Upper lobe of left lung (tissue), 6 donors: ENCODE measurements around the gene SCN1B. TPM values are rescaled to one million over a fixed set of nuclear protein-coding genes. Genes with fewer than 3 reads are reported as not detected.

Source experiments
- ATAC-seq, 2 donors: fragments of 200-7000 bp; cut with Tn5 transposase; one replicate each; pipeline ENCODE4 v1.9.1; 2022; ENCODE audit warnings: mild to moderate bottlenecking in 2 of 2, moderate library complexity in 2 of 2; ENCODE audit not compliant: low FRiP score in 2 of 2
- DNase-seq, 2 donors: peaks; one replicate each; pipeline ENCODE4 v3.0.0-alpha.2; 2019 to 2020
- H3K27ac ChIP-seq, 4 donors: fragments of 200-600 bp; sonication (generic); one replicate each; pipeline ENCODE4 v1.5.1; 2016 to 2019
- H3K27me3 ChIP-seq, 4 donors: fragments of 200-600 bp; sonication (generic); one replicate each; pipeline ENCODE4 v1.5.1; 2017 to 2019
- H3K36me3 ChIP-seq, 4 donors: fragments of 200-600 bp; sonication (generic); one replicate each; pipeline ENCODE4 v1.5.1; 2016 to 2019
- H3K4me1 ChIP-seq, 4 donors: fragments of 200-600 bp; sonication (generic); one replicate each; pipeline ENCODE4 v1.5.1; 2018 to 2019
- H3K4me3 ChIP-seq, 4 donors: fragments of 200-600 bp; sonication (generic); one replicate each; pipeline ENCODE4 v1.5.1; 2017 to 2019; ENCODE audit warnings: mild to moderate bottlenecking in 2 of 4, moderate library complexity in 1 of 4
- H3K9me3 ChIP-seq, 4 donors: fragments of 200-600 bp; sonication (generic); one replicate each; pipeline ENCODE4 v1.5.1; 2018 to 2019
- EP300 ChIP-seq, 4 donors: sonication (generic); formaldehyde crosslinking; IDR thresholded peaks; one replicate each; pipeline ENCODE4 v1.5.1; 2017; ENCODE audit warnings: antibody characterized with exemption in 4 of 4, control low read depth in 2 of 4
- POLR2A ChIP-seq, 4 donors: fragments of 450-650 bp; IDR thresholded peaks; one replicate each; pipeline ENCODE4 v1.5.1; 2016 to 2017; ENCODE audit warnings: antibody characterized with exemption in 4 of 4, mild to moderate bottlenecking in 2 of 4
- POLR2AphosphoS5 ChIP-seq, 2 donors: sonication (generic); formaldehyde crosslinking; IDR thresholded peaks; one replicate each; pipeline ENCODE4 v1.5.1; 2017; ENCODE audit warnings: antibody characterized with exemption in 2 of 2
- WGBS, 2 donors: methylation state at CpG; one replicate each; pipeline ENCODE4 v1.1.5; 2017 to 2018; 5-methylcytosine and 5-hydroxymethylcytosine counted together
- total RNA-seq, 6 donors: library from RNA; depleted of rRNA in 4 of 6; stranded (reverse); fragments of >200 nt in 4 of 6; gene quantifications; one replicate each; pipeline versions ENCODE4 v1.1.0 to v1.2.1, GENCODE V29; 2016 to 2021
- TF ChIP-seq, protein P1 (sequence below), 6 experiments: fragments of 450-650 bp in 4 of 6; fragments of 200-600 bp in 2 of 6; sonication (generic) in 2 of 6; IDR thresholded peaks; one replicate each; pipeline ENCODE4 v1.5.1; 2016 to 2019; ENCODE audit warnings: antibody characterized with exemption in 6 of 6
- donor health status: DM: no; HTN: no; CAD: no; lungs with moderate emphysema.
- donor health status: DM: no; HTN: yes; CAD: no; lungs with severe emphysema.

SCN1B gene
- total RNA-seq, 6 donors from 2014 or later, result 2.9 to 13.1 (median 6.9) TPM

GRCh38 chr19:35066691-35067563 lies 36.7 kb downstream of the SCN1B start:
- Histone ChIP-seq H3K9me3 (peaks cover 4 to 7% (median 5%) of the 10 kb centered on the region in 4 donors), H3K27ac (no peak overlapping the region), H3K4me3 (no peak overlapping the region), H3K4me1 (peaks cover 0 to 8% (median 5%) of the 10 kb centered on the region in 4 donors), H3K27me3 (no peaks in the 10 kb centered on the region), H3K36me3 (no peaks in the 10 kb centered on the region)
- DNase-seq (peak; percentile 83 to 92), ATAC-seq (peak; percentile 87 to 89)
- WGBS, 2 donors, result 15 to 17% methylated on average over 13 to 14 of the region's 14 CpGs
- TF ChIP-seq POLR2AphosphoS5 (IDR thresholded peaks at IDR 0.05) (no peak), EP300 (IDR thresholded peaks at IDR 0.05) (no peak), POLR2A (IDR thresholded peaks at IDR 0.05) (peak in 1 of 4 donors; percentile 26)
- TF ChIP-seq, protein P1, sequence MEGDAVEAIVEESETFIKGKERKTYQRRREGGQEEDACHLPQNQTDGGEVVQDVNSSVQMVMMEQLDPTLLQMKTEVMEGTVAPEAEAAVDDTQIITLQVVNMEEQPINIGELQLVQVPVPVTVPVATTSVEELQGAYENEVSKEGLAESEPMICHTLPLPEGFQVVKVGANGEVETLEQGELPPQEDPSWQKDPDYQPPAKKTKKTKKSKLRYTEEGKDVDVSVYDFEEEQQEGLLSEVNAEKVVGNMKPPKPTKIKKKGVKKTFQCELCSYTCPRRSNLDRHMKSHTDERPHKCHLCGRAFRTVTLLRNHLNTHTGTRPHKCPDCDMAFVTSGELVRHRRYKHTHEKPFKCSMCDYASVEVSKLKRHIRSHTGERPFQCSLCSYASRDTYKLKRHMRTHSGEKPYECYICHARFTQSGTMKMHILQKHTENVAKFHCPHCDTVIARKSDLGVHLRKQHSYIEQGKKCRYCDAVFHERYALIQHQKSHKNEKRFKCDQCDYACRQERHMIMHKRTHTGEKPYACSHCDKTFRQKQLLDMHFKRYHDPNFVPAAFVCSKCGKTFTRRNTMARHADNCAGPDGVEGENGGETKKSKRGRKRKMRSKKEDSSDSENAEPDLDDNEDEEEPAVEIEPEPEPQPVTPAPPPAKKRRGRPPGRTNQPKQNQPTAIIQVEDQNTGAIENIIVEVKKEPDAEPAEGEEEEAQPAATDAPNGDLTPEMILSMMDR (IDR thresholded peaks at IDR 0.05), result peak; percentile 83 to 91 (median 88)

GRCh38 chr19:35068941-35069634 lies 38.8 kb downstream of the SCN1B start:
- TF ChIP-seq EP300 (IDR thresholded peaks at IDR 0.05) (no peak), POLR2AphosphoS5 (IDR thresholded peaks at IDR 0.05) (no peak), POLR2A (IDR thresholded peaks at IDR 0.05) (no peak)
- TF ChIP-seq, protein P1 (IDR thresholded peaks at IDR 0.05), result no peak
- Histone ChIP-seq H3K36me3 (no peaks in the 10 kb centered on the region), H3K4me3 (no peak overlapping the region), H3K4me1 (peaks cover 0 to 8% (median 5%) of the 10 kb centered on the region in 4 donors), H3K27ac (no peak overlapping the region), H3K27me3 (no peaks in the 10 kb centered on the region), H3K9me3 (peaks cover 4 to 7% (median 5%) of the 10 kb centered on the region in 4 donors)
- ATAC-seq (no peak), DNase-seq (no peak)
- WGBS, 2 donors, result 78 to 83% methylated on average over 10 of the region's 10 CpGs

DNA sequence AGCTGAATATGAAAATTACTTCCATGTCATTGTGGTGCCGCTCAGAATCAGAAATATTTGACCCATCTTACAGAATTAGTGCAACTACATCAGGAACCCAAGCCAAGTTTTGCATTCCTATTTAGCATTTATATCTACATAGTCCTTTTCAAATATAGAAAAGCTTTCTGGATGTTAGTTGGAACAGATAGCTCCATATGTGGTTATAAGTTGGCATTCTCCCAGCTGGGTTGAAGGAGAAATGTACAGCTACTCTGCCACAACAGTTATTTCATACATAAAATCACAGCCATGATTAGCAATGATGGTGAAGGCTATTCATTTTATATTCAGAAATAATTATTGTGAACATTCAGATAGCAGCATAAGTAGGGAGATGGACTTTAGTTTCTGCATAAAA lies 39.4 kb downstream of the SCN1B start:
- no peak overlapping the region for H3K27ac ChIP-seq
- ATAC-seq (no peak), DNase-seq (no peak)
- H3K27me3 ChIP-seq, result no peaks in the 10 kb centered on the region
- no peak overlapping the region for H3K4me3 ChIP-seq
- H3K4me1 ChIP-seq, result peaks cover 0 to 8% (median 5%) of the 10 kb centered on the region in 4 donors
- no peak for TF ChIP-seq EP300 (IDR thresholded peaks at IDR 0.05)
- TF ChIP-seq POLR2AphosphoS5 (IDR thresholded peaks at IDR 0.05), result no peak
- TF ChIP-seq, protein P1 (IDR thresholded peaks at IDR 0.05), result no peak
- no peak for TF ChIP-seq POLR2A (IDR thresholded peaks at IDR 0.05)
- H3K36me3 ChIP-seq, result no peaks in the 10 kb centered on the region
- H3K9me3 ChIP-seq, result peaks cover 4 to 7% (median 5%) of the 10 kb centered on the region in 4 donors
- WGBS, 2 donors, result 82 to 83% methylated on average over 1 of the region's 1 CpG

DNA sequence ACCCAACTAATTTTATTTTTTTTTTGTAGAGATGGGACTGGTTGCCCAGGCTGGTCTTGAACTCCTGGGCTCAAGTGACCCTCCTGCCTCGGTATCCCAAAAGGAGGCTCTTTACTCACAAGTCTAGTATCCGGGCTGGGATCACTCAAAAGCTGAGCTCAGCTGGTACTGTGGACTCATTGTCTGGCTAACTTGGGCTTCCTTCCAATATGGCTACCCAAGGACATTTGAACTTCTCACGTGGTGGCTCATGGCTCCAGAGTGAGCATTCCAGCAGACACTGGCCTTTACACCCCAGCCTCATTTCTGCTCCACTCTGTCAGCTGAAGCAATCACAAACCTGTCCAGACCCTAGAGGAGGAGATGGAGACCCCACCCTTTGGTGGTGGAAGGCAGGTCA lies 40.2 kb downstream of the SCN1B start:
- WGBS, 2 donors, result 91 to 93% methylated on average over 3 of the region's 3 CpGs
- H3K4me3 ChIP-seq, result no peak overlapping the region
- peaks cover 4 to 7% (median 5%) of the 10 kb centered on the region in 4 donors for H3K9me3 ChIP-seq
- H3K36me3 ChIP-seq, result no peaks in the 10 kb centered on the region
- DNase-seq (no peak), ATAC-seq (no peak)
- TF ChIP-seq, protein P1 (IDR thresholded peaks at IDR 0.05), result no peak
- no peak for TF ChIP-seq EP300 (IDR thresholded peaks at IDR 0.05)
- TF ChIP-seq POLR2A (IDR thresholded peaks at IDR 0.05), result no peak
- TF ChIP-seq POLR2AphosphoS5 (IDR thresholded peaks at IDR 0.05), result no peak
- H3K4me1 ChIP-seq, result peaks cover 0 to 8% (median 5%) of the 10 kb centered on the region in 4 donors
- no peaks in the 10 kb centered on the region for H3K27me3 ChIP-seq
- no peak overlapping the region for H3K27ac ChIP-seq
